ENCODE results near the gene GNB3.

- TF ChIP-seq GATA3 (IDR thresholded peaks at IDR 0.05; ENCODE audit: low read depth, low read length) (no peak), GATA2 (IDR thresholded peaks at IDR 0.05; ENCODE audit: low read depth, low read length) (no peak)
Observed at GRCh38 chr12:6888360-6888759, 47.6 kb downstream of the GNB3 start.
